GM21529 (cell line): ENCODE results near the gene LGR6.
"Not testable (repeated sequence)": the region's sequence is repeated elsewhere in the genome, so short reads cannot be mapped to it uniquely, and the experiment has no call there.

Source experiments
- ATAC-seq: cut with Tn5 transposase; IDR thresholded peaks from one replicate; pipeline ENCODE4 v1.9.1; 2021; ENCODE audit not compliant: unreplicated experiment

Gene LGR6

GRCh38 chr1:202261209-202261958, 67.8 kb downstream of the LGR6 start:
- not testable (repeated sequence) for ATAC-seq

- ATAC-seq, result no peak
These were observed 70.0 kb downstream of the LGR6 start for GRCh38 chr1:202263628-202264027.

GRCh38 chr1:202264300-202264699, 70.7 kb downstream of the LGR6 start:
- ATAC-seq, result no peak

GRCh38 chr1:202264726-202265125, 71.1 kb downstream of the LGR6 start:
- no peak for ATAC-seq

GRCh38 chr1:202266061-202266765, 72.6 kb downstream of the LGR6 start:
- no peak for ATAC-seq

- ATAC-seq, result no peak
These were observed 74.4 kb downstream of the LGR6 start for GRCh38 chr1:202268032-202268431.

GRCh38 chr1:202268817-202269216, 75.2 kb downstream of the LGR6 start:
- ATAC-seq, result no peak

- ATAC-seq, result no peak
These were observed 77.3 kb downstream of the LGR6 start for GRCh38 chr1:202270871-202271326.

- no peak for ATAC-seq
These were observed 78.7 kb downstream of the LGR6 start for GRCh38 chr1:202272103-202272845.

GRCh38 chr1:202274611-202275010, 81.0 kb downstream of the LGR6 start:
- no peak for ATAC-seq

GRCh38 chr1:202275061-202275770, 81.6 kb downstream of the LGR6 start:
- no peak for ATAC-seq

GRCh38 chr1:202276081-202276715, 82.6 kb downstream of the LGR6 start:
- ATAC-seq, result no peak

GRCh38 chr1:202276920-202277319, 83.3 kb downstream of the LGR6 start:
- ATAC-seq, result no peak

GRCh38 chr1:202278751-202279150, 85.2 kb downstream of the LGR6 start:
- ATAC-seq, result no peak

- no peak for ATAC-seq
These were observed 86.2 kb downstream of the LGR6 start for GRCh38 chr1:202279806-202280205.

- ATAC-seq, result no peak
These were observed 87.0 kb downstream of the LGR6 start for GRCh38 chr1:202280595-202280994.

GRCh38 chr1:202281316-202282024, 87.9 kb downstream of the LGR6 start:
- no peak for ATAC-seq

GRCh38 chr1:202282025-202282371, 88.4 kb downstream of the LGR6 start:
- ATAC-seq, result no peak

- ATAC-seq, result no peak
These were observed 89.1 kb downstream of the LGR6 start for GRCh38 chr1:202282596-202283283.
